ENCODE measurements around the gene KCNC1. TPM values are rescaled to one million over a fixed set of nuclear protein-coding genes. Genes with fewer than 3 reads are reported as not detected.

The KCNC1 gene
- total and polyA plus RNA-seq, 7 donors: 0.36 to 1.9 (median 0.48) TPM; not detected in 3

DNA sequence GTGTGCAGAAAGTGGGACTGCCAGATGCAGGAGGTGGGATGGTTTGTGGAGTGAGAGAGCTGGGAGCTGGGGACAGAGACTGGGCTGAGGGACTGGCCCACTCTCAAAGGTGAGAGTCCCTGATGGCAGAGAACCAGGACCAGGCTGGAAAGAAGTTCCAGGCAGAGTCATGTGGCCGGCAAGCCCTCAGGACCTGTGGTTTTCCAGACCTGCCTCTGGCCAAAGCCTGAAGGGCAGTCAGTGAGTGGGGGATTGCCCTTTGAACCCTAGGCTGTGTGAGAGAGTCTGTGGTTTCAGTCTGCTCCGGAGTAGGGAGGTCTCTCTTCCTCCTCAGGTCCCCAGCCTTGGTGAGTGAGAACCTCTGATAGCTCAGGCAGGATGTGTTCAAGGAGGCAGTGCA lies 17.0 kb downstream of the KCNC1 start:
- H3K4me1 ChIP-seq: no peaks in the 10 kb centered on the region
- no peak overlapping the region for H3K27ac ChIP-seq
- WGBS, 2 donors: 47 to 49% methylated on average over 2 of the region's 2 CpGs
- H3K9me3 ChIP-seq: no peaks in the 10 kb centered on the region
- peaks cover 0 to 7% (median 0%) of the 10 kb centered on the region in 3 donors for H3K27me3 ChIP-seq
- intact Hi-C loops (cut with DNase I): no loop called here
- no peak for TF ChIP-seq POLR2A (IDR thresholded peaks at IDR 0.05)
- TF ChIP-seq, protein P1, sequence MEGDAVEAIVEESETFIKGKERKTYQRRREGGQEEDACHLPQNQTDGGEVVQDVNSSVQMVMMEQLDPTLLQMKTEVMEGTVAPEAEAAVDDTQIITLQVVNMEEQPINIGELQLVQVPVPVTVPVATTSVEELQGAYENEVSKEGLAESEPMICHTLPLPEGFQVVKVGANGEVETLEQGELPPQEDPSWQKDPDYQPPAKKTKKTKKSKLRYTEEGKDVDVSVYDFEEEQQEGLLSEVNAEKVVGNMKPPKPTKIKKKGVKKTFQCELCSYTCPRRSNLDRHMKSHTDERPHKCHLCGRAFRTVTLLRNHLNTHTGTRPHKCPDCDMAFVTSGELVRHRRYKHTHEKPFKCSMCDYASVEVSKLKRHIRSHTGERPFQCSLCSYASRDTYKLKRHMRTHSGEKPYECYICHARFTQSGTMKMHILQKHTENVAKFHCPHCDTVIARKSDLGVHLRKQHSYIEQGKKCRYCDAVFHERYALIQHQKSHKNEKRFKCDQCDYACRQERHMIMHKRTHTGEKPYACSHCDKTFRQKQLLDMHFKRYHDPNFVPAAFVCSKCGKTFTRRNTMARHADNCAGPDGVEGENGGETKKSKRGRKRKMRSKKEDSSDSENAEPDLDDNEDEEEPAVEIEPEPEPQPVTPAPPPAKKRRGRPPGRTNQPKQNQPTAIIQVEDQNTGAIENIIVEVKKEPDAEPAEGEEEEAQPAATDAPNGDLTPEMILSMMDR (IDR thresholded peaks at IDR 0.05): no peak
- no peak for TF ChIP-seq EP300 (IDR thresholded peaks at IDR 0.05)
- TF ChIP-seq POLR2AphosphoS5 (IDR thresholded peaks at IDR 0.05): no peak
- no peaks in the 10 kb centered on the region for H3K36me3 ChIP-seq
- H3K4me3 ChIP-seq: no peak overlapping the region
- no peak for DNase-seq

DNA sequence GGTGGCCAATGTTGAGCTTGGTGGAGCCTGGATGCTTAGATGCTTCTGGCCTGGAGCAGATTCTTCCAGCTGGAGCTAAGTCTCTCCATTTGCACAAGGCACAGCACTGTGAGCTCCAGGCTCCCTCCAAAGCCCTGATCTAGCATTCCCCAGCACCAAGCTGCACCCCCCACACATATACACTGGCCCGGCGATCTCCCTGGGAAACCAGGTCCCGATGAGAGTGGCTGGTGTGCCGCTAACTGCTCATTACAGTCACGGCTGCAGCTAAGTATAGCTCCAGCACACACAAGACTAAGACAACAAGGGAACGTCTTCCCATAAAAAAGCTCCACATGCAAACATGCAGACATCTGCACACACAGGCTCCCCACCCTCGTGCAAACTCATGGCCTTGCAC lies 17.6 kb downstream of the KCNC1 start:
- TF ChIP-seq, protein P1 (IDR thresholded peaks at IDR 0.05): no peak
- TF ChIP-seq POLR2A (IDR thresholded peaks at IDR 0.05): no peak
- no peak for TF ChIP-seq EP300 (IDR thresholded peaks at IDR 0.05)
- no peak for TF ChIP-seq POLR2AphosphoS5 (IDR thresholded peaks at IDR 0.05)
- 28 to 61% methylated on average over 7 of the region's 7 CpGs for WGBS, 2 donors
- Histone ChIP-seq H3K9me3 (no peaks in the 10 kb centered on the region), H3K4me1 (no peaks in the 10 kb centered on the region), H3K4me3 (no peak overlapping the region), H3K27me3 (peaks cover 0 to 4% (median 0%) of the 10 kb centered on the region in 3 donors), H3K36me3 (no peaks in the 10 kb centered on the region), H3K27ac (no peak overlapping the region)
- intact Hi-C loops (cut with DNase I): no loop called here
- DNase-seq: no peak

DNA sequence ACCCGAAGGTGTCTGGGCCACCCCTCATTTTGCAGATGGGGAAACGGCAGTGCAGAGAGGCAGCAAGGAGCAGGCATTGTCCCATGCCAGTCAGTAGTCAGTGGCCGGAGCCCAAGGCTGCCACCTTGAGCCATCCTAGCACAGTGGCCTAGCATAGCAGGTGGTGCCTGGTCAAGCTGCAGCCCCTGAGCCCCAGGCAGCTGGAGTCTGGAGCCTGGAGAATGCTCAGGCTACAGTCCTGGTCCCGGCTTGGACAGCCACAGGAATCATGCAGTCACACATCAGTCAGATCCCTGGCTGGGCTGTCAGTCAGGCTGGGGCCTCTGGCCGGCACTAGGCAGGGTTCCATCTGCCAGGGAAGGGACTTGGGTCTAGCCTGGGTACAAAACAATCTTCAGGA lies 18.6 kb downstream of the KCNC1 start:
- no peak for DNase-seq
- no peaks in the 10 kb centered on the region for H3K36me3 ChIP-seq
- no peaks in the 10 kb centered on the region for H3K27me3 ChIP-seq
- no peaks in the 10 kb centered on the region for H3K9me3 ChIP-seq
- no peak overlapping the region for H3K4me3 ChIP-seq
- no peaks in the 10 kb centered on the region for H3K4me1 ChIP-seq
- 62 to 76% methylated on average over 5 of the region's 5 CpGs for WGBS, 2 donors
- H3K27ac ChIP-seq: no peak overlapping the region
- TF ChIP-seq, protein P1 (IDR thresholded peaks at IDR 0.05): no peak
- no peak for TF ChIP-seq POLR2AphosphoS5 (IDR thresholded peaks at IDR 0.05)
- TF ChIP-seq POLR2A (IDR thresholded peaks at IDR 0.05): no peak
- intact Hi-C loops (cut with DNase I): no loop called here

DNA sequence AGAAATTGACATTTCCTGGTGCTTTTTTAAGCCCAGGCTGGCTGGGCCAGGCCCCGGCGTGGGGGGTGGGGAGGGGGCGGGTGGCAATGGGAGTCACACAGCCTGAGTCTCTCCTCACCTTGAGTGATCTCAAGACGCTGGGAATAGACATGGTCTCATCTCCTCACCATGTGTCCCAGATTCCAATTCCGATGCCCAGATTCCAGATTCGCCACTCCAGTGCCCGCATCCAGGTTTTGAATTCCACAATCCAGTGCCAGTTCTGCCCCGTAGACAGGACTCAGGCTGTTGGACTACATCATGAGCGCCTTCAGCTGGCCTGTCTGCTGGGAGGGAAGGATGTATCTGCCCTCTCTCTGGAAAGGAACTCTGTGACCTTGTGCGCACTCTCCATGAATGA lies 19.1 kb downstream of the KCNC1 start:
- Histone ChIP-seq H3K4me1 (no peaks in the 10 kb centered on the region), H3K27me3 (no peaks in the 10 kb centered on the region), H3K27ac (no peak overlapping the region), H3K4me3 (no peak overlapping the region), H3K36me3 (no peaks in the 10 kb centered on the region), H3K9me3 (no peaks in the 10 kb centered on the region)
- intact Hi-C loops (cut with DNase I): no loop called here
- 82 to 86% methylated on average over 10 of the region's 10 CpGs for WGBS, 2 donors
- DNase-seq: no peak
- TF ChIP-seq POLR2A (IDR thresholded peaks at IDR 0.05): no peak
- no peak for TF ChIP-seq EP300 (IDR thresholded peaks at IDR 0.05)

DNA sequence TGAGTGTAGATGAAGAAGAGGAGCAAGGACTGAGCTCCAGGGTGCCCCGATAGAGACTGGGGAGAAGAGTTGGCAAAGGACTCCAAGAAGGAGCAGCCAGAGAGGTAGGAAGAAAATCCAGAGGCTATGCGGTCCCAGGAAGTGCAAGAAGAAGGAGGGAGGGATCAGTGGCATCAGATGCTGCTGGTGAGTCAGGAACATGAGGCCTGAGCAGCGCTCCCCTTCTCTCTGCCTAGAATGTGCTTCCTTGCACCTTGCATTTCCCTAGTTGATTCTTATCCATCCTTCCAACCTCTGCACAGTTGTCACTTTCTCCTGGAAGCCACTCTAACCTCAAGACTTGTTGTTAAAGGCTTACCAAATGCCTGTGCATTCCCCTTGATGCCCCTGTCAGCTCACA lies 21.3 kb downstream of the KCNC1 start:
- H3K9me3 ChIP-seq: no peaks in the 10 kb centered on the region
- intact Hi-C loops (cut with DNase I): no loop called here
- DNase-seq: no peak
- no peaks in the 10 kb centered on the region for H3K27me3 ChIP-seq
- TF ChIP-seq POLR2A (IDR thresholded peaks at IDR 0.05) (no peak), EP300 (IDR thresholded peaks at IDR 0.05) (no peak), POLR2AphosphoS5 (IDR thresholded peaks at IDR 0.05) (no peak)
- TF ChIP-seq, protein P1 (IDR thresholded peaks at IDR 0.05): no peak
- H3K4me1 ChIP-seq: no peaks in the 10 kb centered on the region
- no peak overlapping the region for H3K27ac ChIP-seq
- WGBS, 2 donors: 74 to 83% methylated on average over 3 of the region's 3 CpGs
- no peak overlapping the region for H3K4me3 ChIP-seq
- H3K36me3 ChIP-seq: no peaks in the 10 kb centered on the region

Measured in sigmoid colon (tissue), 7 donors.